Left forelimb (tissue), 1 donor: Measurements from ENCODE around the gene ALDH16A1.
"Not testable (repeated sequence)": the region's sequence is repeated elsewhere in the genome, so short reads cannot be mapped to it uniquely, and the experiment has no call there.

Experiments used
- DNase-seq: peaks from one replicate; pipeline ENCODE4 v3.0.0-alpha.2; 2018; ENCODE audit warnings: low spot score

The ALDH16A1 gene

GRCh38 chr19:49465371-49465770, 12.3 kb downstream of the ALDH16A1 start:
- no peak for DNase-seq

GRCh38 chr19:49468199-49468598, 15.2 kb downstream of the ALDH16A1 start:
- DNase-seq, result no peak

GRCh38 chr19:49468746-49469447, 15.9 kb downstream of the ALDH16A1 start:
- peak; percentile 75 for DNase-seq

GRCh38 chr19:49469828-49470614, 17.0 kb downstream of the ALDH16A1 start:
- DNase-seq, result no peak

- no peak for DNase-seq
These were observed 17.6 kb downstream of the ALDH16A1 start for GRCh38 chr19:49470615-49470978.

GRCh38 chr19:49472936-49473335, 19.9 kb downstream of the ALDH16A1 start:
- no peak for DNase-seq

GRCh38 chr19:49473501-49473867, 20.5 kb downstream of the ALDH16A1 start:
- not testable (repeated sequence) for DNase-seq

- DNase-seq, result peak; percentile 85
These were observed 21.0 kb downstream of the ALDH16A1 start, which contains the start of gene FLT3LG for GRCh38 chr19:49473868-49474541. Gene FLT3LG, plus strand, starts transcription at chr19:49474215. Its CDS starts 425 bp downstream, at chr19:49474640.

GRCh38 chr19:49474542-49474924, 21.5 kb downstream of the ALDH16A1 start:
- no peak for DNase-seq

GRCh38 chr19:49475191-49475917, 22.3 kb downstream of the ALDH16A1 start:
- no peak for DNase-seq

GRCh38 chr19:49475995-49476880, 23.2 kb downstream of the ALDH16A1 start:
- no peak for DNase-seq

GRCh38 chr19:49479975-49480628, 27.1 kb downstream of the ALDH16A1 start:
- DNase-seq, result no peak

- no peak for DNase-seq
These were observed 28.1 kb downstream of the ALDH16A1 start for GRCh38 chr19:49481020-49481683.

- DNase-seq, result no peak
These were observed 33.2 kb downstream of the ALDH16A1 start for GRCh38 chr19:49486232-49486631.

- DNase-seq, result no peak
These were observed 33.8 kb downstream of the ALDH16A1 start for GRCh38 chr19:49486710-49487276.

GRCh38 chr19:49487277-49488045, 34.4 kb downstream of the ALDH16A1 start, which contains the start of gene RPL13A:
Gene RPL13A, plus strand, starts transcription at chr19:49487608. Its CDS starts 22 bp downstream, at chr19:49487630.
- peak; percentile 100 for DNase-seq

- DNase-seq, result no peak
These were observed 35.2 kb downstream of the ALDH16A1 start for GRCh38 chr19:49488046-49488862.
